Smooth muscle cell of trachea (primary cell): Measurements from ENCODE around the gene TRIM45. TPM values are rescaled to one million over a fixed set of nuclear protein-coding genes. Genes with fewer than 3 reads are reported as not detected.

Experiments used
- total RNA-seq: library from RNA; depleted of rRNA; stranded (reverse); fragments of >200 nt; gene quantifications from 2 replicates; pipeline ENCODE4 v1.2.1, GENCODE V29; 2014

The TRIM45 gene, protein sequence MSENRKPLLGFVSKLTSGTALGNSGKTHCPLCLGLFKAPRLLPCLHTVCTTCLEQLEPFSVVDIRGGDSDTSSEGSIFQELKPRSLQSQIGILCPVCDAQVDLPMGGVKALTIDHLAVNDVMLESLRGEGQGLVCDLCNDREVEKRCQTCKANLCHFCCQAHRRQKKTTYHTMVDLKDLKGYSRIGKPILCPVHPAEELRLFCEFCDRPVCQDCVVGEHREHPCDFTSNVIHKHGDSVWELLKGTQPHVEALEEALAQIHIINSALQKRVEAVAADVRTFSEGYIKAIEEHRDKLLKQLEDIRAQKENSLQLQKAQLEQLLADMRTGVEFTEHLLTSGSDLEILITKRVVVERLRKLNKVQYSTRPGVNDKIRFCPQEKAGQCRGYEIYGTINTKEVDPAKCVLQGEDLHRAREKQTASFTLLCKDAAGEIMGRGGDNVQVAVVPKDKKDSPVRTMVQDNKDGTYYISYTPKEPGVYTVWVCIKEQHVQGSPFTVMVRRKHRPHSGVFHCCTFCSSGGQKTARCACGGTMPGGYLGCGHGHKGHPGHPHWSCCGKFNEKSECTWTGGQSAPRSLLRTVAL
- total RNA-seq, result 5.1 and 7.3 TPM in 2 replicates

DNA sequence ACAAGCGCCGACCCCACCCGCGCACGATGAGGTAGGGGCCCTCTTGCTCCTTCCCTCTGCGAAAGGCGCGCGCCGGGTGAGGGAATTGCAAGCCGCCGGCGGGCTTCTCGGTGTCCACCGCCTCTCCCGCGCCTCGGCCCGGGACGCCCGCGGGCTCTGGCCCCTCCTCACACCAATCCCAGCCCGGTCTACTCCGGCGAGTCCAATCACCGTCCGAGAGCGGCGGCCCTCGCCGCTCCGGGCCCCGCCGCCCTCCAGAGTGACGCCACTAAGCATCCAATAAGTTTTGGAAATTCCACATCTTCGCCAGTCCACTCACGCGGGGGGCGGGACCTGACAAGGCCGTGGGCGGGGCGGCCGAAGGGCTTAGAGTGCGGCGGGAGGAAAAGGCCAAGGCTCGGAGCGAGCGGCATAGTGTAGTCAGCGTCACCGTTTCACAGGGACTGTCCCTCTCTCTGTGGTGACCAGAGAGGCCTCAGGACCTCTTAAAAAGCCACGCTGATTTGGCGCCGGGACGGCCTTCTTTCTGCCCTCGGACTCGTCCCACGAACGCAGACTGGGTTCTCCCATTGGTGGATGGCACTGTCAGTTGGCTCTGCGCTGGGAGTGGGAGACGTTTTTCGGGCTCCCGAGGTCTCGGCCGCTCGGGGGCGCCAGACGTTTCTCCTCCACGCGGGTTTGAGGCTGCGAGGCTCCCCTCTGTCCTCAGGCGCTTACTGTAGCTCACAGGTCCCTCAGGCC, at the start of gene TRIM45:
TRIM45 (minus strand) TSS at position 161 of the 741 bp plus-strand sequence. CDS start 548 bp downstream, outside the sequence.

Other genes starting within 250 kb of the TRIM45 start
- 47.0 and 82.7 TPM in 2 replicates for gene PTGFRN, start 211.8 kb downstream of the TRIM45 start, total RNA-seq
- 0.29 and 0.66 TPM in 2 replicates for gene CD101, start 120.0 kb downstream of the TRIM45 start, total RNA-seq
- gene TTF2, start 61.4 kb downstream of the TRIM45 start, total RNA-seq, result 15.1 and 20.5 TPM in 2 replicates
- gene VTCN1, start 89.2 kb upstream of the TRIM45 start, total RNA-seq, result not detected in 2 replicates
- gene MAN1A2, start 245.7 kb upstream of the TRIM45 start, total RNA-seq, result 52.9 and 58.6 TPM in 2 replicates